ENCODE data around the gene FDX1.

Gene FDX1

GRCh38 chr11:110467556-110467955 lies 37.8 kb downstream of the FDX1 start:
- no peak for DNase-seq (ENCODE audit: low read depth)

GRCh38 chr11:110468121-110468520 lies 38.4 kb downstream of the FDX1 start:
- DNase-seq (ENCODE audit: low read depth) = no peak

- no peak for DNase-seq (ENCODE audit: low read depth)
Observed at GRCh38 chr11:110469127-110469526, 39.4 kb downstream of the FDX1 start.

GRCh38 chr11:110470716-110471115 lies 41.0 kb downstream of the FDX1 start:
- no peak for DNase-seq (ENCODE audit: low read depth)

GRCh38 chr11:110471371-110471770 lies 41.6 kb downstream of the FDX1 start:
- DNase-seq (ENCODE audit: low read depth) = no peak

- DNase-seq (ENCODE audit: low read depth) = no peak
Observed at GRCh38 chr11:110472858-110473257, 43.1 kb downstream of the FDX1 start.

GRCh38 chr11:110473706-110474105 lies 44.0 kb downstream of the FDX1 start:
- no peak for DNase-seq (ENCODE audit: low read depth)

- no peak for DNase-seq (ENCODE audit: low read depth)
Observed at GRCh38 chr11:110474578-110474977, 44.8 kb downstream of the FDX1 start.

GRCh38 chr11:110475671-110476070 lies 45.9 kb downstream of the FDX1 start:
- no peak for DNase-seq (ENCODE audit: low read depth)

- DNase-seq (ENCODE audit: low read depth) = no peak
Observed at GRCh38 chr11:110478410-110478809, 48.7 kb downstream of the FDX1 start.

- no peak for DNase-seq (ENCODE audit: low read depth)
Observed at GRCh38 chr11:110479108-110480101, 49.7 kb downstream of the FDX1 start.

GRCh38 chr11:110481523-110481922 lies 51.8 kb downstream of the FDX1 start:
- no peak for DNase-seq (ENCODE audit: low read depth)

- no peak for DNase-seq (ENCODE audit: low read depth)
Observed at GRCh38 chr11:110486156-110486555, 56.4 kb downstream of the FDX1 start.

- no peak for DNase-seq (ENCODE audit: low read depth)
Observed at GRCh38 chr11:110488446-110488845, 58.7 kb downstream of the FDX1 start.

- DNase-seq (ENCODE audit: low read depth) = peak; percentile 31
Observed at GRCh38 chr11:110490886-110491285, 61.1 kb downstream of the FDX1 start.

GRCh38 chr11:110491577-110492320 lies 62.0 kb downstream of the FDX1 start:
- no peak for DNase-seq (ENCODE audit: low read depth)

GRCh38 chr11:110492321-110492685 lies 62.6 kb downstream of the FDX1 start:
- DNase-seq (ENCODE audit: low read depth) = no peak

GRCh38 chr11:110493346-110493745 lies 63.6 kb downstream of the FDX1 start:
- DNase-seq (ENCODE audit: low read depth) = no peak

GRCh38 chr11:110497231-110497978 lies 67.7 kb downstream of the FDX1 start:
- no peak for DNase-seq (ENCODE audit: low read depth)

GRCh38 chr11:110501428-110501827 lies 71.7 kb downstream of the FDX1 start:
- DNase-seq (ENCODE audit: low read depth) = no peak

- DNase-seq (ENCODE audit: low read depth) = no peak
Observed at GRCh38 chr11:110505528-110506284, 76.0 kb downstream of the FDX1 start.

- no peak for DNase-seq (ENCODE audit: low read depth)
Observed at GRCh38 chr11:110507328-110507727, 77.6 kb downstream of the FDX1 start.

Measured in GM04503 (cell line).